Loucy (cell line): ENCODE measurements around the gene SYNE1.

Source experiments
- H2AFZ ChIP-seq: fragments of 200-600 bp; sonication (generic); 2 replicates; pipeline ENCODE4 v1.6.0; 2016; ENCODE audit warnings: antibody characterized with exemption, mild to moderate bottlenecking, low read length, moderate library complexity
- H3F3A ChIP-seq: fragments of 200-600 bp; 2 replicates; pipeline ENCODE4 v1.6.0; 2016; ENCODE audit warnings: antibody characterized with exemption, low read depth, mild to moderate bottlenecking
- H3K27me3 ChIP-seq: fragments of 200-600 bp; sonication (generic); 2 replicates; pipeline ENCODE4 v1.6.1; 2014; ENCODE audit warnings: low read length, mild to moderate bottlenecking; ENCODE audit not compliant: insufficient read depth, poor library complexity, severe bottlenecking
- H3K36me3 ChIP-seq: fragments of 200-600 bp; sonication (generic); 2 replicates; pipeline ENCODE4 v1.6.1; 2016; ENCODE audit warnings: low read length; ENCODE audit not compliant: insufficient read depth
- H3K4me1 ChIP-seq: fragments of 200-600 bp; sonication (generic); 2 replicates; pipeline ENCODE4 v1.5.1; 2014; ENCODE audit warnings: low read length, mild to moderate bottlenecking; ENCODE audit not compliant: insufficient read depth, poor library complexity, severe bottlenecking
- H3K4me2 ChIP-seq: fragments of 200-600 bp; sonication (generic); 2 replicates; pipeline ENCODE4 v1.6.0; 2014; ENCODE audit warnings: antibody characterized with exemption, low read length, low read depth, mild to moderate bottlenecking; ENCODE audit not compliant: poor library complexity, severe bottlenecking
- H3K4me3 ChIP-seq: fragments of 200-600 bp; sonication (generic); 2 replicates; pipeline ENCODE4 v1.5.1; 2014; ENCODE audit warnings: low read length, mild to moderate bottlenecking, mixed read lengths; ENCODE audit not compliant: poor library complexity, severe bottlenecking
- H3K79me2 ChIP-seq: fragments of 200-600 bp; sonication (generic); 2 replicates; pipeline ENCODE4 v1.6.1; 2014; ENCODE audit warnings: low read length; ENCODE audit not compliant: insufficient read depth
- H3K9ac ChIP-seq: fragments of 200-600 bp; sonication (generic); 2 replicates; pipeline ENCODE4 v1.6.0; 2014; ENCODE audit warnings: mild to moderate bottlenecking, low read depth, low read length, moderate library complexity; ENCODE audit not compliant: poor library complexity, severe bottlenecking
- H3K9me2 ChIP-seq: fragments of 200-600 bp; sonication (generic); replicated peaks from 2 replicates; pipeline ENCODE4 v1.6.1; 2016; ENCODE audit warnings: low read depth, low read length, mixed read lengths
- H3K9me3 ChIP-seq: fragments of 200-600 bp; sonication (generic); 2 replicates; pipeline ENCODE4 v1.6.1; 2014; ENCODE audit warnings: mild to moderate bottlenecking, antibody characterized with exemption, low read length, low read depth; ENCODE audit not compliant: insufficient read depth
- H4K20me1 ChIP-seq: fragments of 200-600 bp; sonication (generic); 2 replicates; pipeline ENCODE4 v1.6.0; 2014; ENCODE audit warnings: antibody characterized with exemption, low read length, mild to moderate bottlenecking; ENCODE audit not compliant: insufficient read depth, poor library complexity, severe bottlenecking
- EZH2phosphoT487 ChIP-seq: fragments of 200-600 bp; IDR thresholded peaks from 2 replicates; pipeline ENCODE4 v1.6.1; 2018; ENCODE audit warnings: antibody characterized with exemption, mild to moderate bottlenecking, moderate library complexity, borderline replicate concordance
- TF ChIP-seq, protein P1 (sequence below): fragments of 200-600 bp; sonication (generic); conservative IDR thresholded peaks from 2 replicates; pipeline ENCODE4 v1.5.1; 2014; ENCODE audit warnings: mild to moderate bottlenecking, antibody characterized with exemption, low read length

Gene SYNE1

DNA sequence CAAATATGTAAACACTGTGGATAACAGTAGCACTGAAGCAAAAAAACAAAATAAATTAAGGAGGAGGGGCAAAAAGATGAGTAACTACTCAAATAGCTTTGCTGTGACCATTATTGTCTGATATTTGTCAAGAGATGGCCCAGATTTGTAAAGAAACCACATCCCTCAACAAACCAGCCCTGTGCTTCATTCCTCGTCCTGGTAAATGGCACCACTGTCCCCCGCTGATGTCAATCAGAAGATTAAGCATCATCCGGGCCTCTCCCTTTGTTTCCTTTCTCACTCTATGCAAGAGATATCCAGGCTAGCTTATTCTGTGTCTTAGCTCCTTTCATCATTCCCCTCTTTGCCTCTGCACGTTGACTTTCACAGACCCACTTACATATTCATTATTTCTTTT lies 259.0 kb downstream of the SYNE1 start:
- no peak overlapping the region for H3K4me2 ChIP-seq
- H3K4me3 ChIP-seq = no peak overlapping the region
- no peak for TF ChIP-seq EZH2phosphoT487
- TF ChIP-seq, protein P1, sequence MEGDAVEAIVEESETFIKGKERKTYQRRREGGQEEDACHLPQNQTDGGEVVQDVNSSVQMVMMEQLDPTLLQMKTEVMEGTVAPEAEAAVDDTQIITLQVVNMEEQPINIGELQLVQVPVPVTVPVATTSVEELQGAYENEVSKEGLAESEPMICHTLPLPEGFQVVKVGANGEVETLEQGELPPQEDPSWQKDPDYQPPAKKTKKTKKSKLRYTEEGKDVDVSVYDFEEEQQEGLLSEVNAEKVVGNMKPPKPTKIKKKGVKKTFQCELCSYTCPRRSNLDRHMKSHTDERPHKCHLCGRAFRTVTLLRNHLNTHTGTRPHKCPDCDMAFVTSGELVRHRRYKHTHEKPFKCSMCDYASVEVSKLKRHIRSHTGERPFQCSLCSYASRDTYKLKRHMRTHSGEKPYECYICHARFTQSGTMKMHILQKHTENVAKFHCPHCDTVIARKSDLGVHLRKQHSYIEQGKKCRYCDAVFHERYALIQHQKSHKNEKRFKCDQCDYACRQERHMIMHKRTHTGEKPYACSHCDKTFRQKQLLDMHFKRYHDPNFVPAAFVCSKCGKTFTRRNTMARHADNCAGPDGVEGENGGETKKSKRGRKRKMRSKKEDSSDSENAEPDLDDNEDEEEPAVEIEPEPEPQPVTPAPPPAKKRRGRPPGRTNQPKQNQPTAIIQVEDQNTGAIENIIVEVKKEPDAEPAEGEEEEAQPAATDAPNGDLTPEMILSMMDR = no peak

GRCh38 chr6:152375197-152375596 lies 262.0 kb downstream of the SYNE1 start:
- Histone ChIP-seq H3K79me2 (no peaks in the 10 kb centered on the region), H2AFZ (no peak overlapping the region), H3K9me3 (no peaks in the 10 kb centered on the region), H3K4me2 (no peak overlapping the region), H3K4me3 (no peak overlapping the region), H4K20me1 (no peaks in the 10 kb centered on the region), H3K9ac (no peak overlapping the region), H3F3A (no peaks in the 10 kb centered on the region), H3K4me1 (no peaks in the 10 kb centered on the region), H3K27me3 (no peaks in the 10 kb centered on the region), H3K9me2 (no peaks in the 10 kb centered on the region), H3K36me3 (no peaks in the 10 kb centered on the region)
- TF ChIP-seq EZH2phosphoT487 = no peak
- TF ChIP-seq, protein P1 = no peak

More for the DNA sequence above, 259.0 kb downstream of the SYNE1 start:
- H3K9ac ChIP-seq = no peak overlapping the region
- no peaks in the 10 kb centered on the region for H3K4me1 ChIP-seq
- no peak overlapping the region for H2AFZ ChIP-seq
- no peaks in the 10 kb centered on the region for H3K9me3 ChIP-seq
- H3K36me3 ChIP-seq = no peaks in the 10 kb centered on the region
- H3K79me2 ChIP-seq = no peaks in the 10 kb centered on the region
- H4K20me1 ChIP-seq = no peaks in the 10 kb centered on the region
- H3F3A ChIP-seq = no peaks in the 10 kb centered on the region
- H3K9me2 ChIP-seq = no peaks in the 10 kb centered on the region
- H3K27me3 ChIP-seq = no peaks in the 10 kb centered on the region

DNA sequence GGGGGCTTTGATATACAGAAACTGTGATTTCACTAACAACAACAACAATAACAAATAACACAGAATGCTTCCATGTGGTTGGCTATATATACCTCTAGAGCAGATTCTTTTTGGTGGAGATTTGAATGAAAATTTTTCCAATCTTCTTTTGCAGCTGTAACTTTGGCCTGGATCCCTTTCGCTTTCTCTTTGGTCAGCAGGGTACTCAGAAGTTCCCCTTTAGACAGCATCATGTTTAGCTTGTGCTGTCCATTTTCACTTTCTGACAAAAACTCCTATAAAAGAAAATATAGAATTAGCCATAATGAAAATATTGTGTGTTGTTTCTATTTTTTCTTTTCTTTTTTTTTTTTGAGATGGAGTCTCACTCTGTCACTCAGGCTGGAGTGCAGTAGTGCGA lies 264.2 kb downstream of the SYNE1 start:
- H3K4me1 ChIP-seq = no peaks in the 10 kb centered on the region
- H3K9ac ChIP-seq = no peak overlapping the region
- no peaks in the 10 kb centered on the region for H3K27me3 ChIP-seq
- no peaks in the 10 kb centered on the region for H3F3A ChIP-seq
- H3K9me3 ChIP-seq = no peaks in the 10 kb centered on the region
- no peak overlapping the region for H2AFZ ChIP-seq
- H3K9me2 ChIP-seq = no peaks in the 10 kb centered on the region
- no peaks in the 10 kb centered on the region for H3K36me3 ChIP-seq
- no peaks in the 10 kb centered on the region for H4K20me1 ChIP-seq
- TF ChIP-seq, protein P1 = no peak
- TF ChIP-seq EZH2phosphoT487 = no peak
- no peak overlapping the region for H3K4me2 ChIP-seq
- H3K4me3 ChIP-seq = no peak overlapping the region
- no peaks in the 10 kb centered on the region for H3K79me2 ChIP-seq
